ENCODE data around the gene ZNF672.

ZNF672 gene

DNA sequence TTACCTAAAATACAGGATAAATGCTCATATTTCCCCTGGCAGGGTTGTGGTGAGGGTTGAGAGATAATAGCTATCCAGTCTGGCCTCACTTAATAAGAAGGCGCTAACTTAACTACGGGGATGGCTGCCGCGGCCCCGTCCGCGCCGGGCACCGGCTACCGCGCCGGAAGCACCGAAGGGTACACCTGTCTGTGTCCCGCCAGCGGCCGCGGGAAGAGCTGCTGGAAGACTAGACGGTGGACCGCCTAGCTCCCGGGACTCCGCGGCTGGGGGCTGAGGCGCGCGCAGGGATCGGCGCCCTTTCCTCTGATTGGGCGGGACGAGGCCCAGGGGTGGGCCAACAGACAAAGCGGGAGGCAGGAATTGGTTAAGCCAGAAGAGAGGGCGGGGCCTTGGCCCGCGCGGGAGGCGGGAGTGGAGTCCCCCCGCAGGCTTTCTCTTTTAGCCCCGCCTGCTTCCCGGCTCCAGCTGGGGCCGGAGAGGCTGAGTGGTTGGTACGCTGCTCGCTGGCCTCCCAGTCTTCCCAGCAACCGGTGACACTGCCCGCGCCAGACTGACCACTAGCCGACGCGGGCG is at the start of gene ZNF672:
ZNF672 (plus strand) TSS at position 444 of the 576 bp plus-strand sequence. CDS start 9,051 bp downstream, outside the sequence.
- no peak for TF ChIP-seq GATA2 (IDR thresholded peaks at IDR 0.05; ENCODE audit: low read depth, low read length)
- TF ChIP-seq GATA3 (IDR thresholded peaks at IDR 0.05; ENCODE audit: low read depth, low read length), result no peak

DNA sequence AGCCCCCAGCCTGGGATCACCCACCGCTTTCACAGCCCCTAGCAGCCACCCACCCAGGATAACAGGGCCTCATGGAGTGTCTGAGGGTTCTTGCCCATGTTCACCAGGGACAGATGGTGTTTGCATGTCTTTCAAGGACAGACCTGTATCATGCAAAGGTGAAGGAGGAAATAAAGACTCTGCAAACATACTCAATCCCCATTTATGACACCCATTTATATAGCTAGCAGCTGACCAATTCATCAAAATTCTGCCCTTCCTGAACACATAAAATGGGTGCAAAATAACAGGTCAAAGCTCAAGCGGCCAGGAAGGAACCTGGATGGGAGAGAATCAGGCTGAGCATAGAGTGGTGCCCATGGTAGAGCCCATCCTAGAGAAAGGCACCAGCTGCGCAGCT is 49.7 kb upstream of the ZNF672 start:
- no peak for TF ChIP-seq GATA2 (IDR thresholded peaks at IDR 0.05; ENCODE audit: low read depth, low read length)
- no peak for TF ChIP-seq GATA3 (IDR thresholded peaks at IDR 0.05; ENCODE audit: low read depth, low read length)

DNA sequence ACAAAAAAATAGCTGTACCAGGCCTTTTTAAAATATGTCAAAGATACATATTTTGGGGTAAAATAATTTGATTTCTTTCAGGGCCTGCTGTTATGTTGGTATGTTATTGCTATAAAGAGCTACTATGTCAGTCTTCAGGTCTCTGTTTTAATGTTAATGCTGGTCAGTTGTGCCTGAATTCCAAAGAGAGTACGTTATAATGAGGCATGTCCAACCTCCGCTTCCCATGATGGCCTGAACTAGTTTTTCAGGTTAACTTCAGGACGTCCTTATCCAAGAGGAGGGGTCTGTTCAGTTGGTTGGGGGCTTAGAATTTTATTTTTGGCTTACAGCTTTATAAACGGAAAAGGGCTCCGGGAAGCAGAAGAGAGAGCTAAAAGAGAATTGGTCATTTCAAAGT is 47.6 kb upstream of the ZNF672 start:
- no peak for TF ChIP-seq GATA2 (IDR thresholded peaks at IDR 0.05; ENCODE audit: low read depth, low read length)
- TF ChIP-seq GATA3 (IDR thresholded peaks at IDR 0.05; ENCODE audit: low read depth, low read length), result no peak

DNA sequence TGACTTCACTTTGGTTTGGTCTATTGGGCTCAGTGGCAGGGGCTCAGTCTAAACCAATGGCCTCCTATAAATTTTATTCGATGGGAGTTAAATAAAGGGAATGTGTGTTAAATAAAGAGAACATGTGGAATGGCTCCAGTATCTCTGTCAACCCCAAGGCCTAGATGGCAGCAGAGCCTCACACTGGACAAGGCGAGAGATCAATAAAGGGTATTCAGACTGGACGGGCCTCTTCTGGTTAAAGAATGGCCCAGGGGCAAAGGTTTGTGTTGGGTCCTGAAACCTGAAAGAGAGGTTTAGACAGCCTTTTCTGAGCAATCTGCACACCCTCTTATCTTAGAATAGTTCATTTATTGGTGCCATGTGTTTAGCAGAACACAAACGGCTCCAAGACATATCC is 47.0 kb upstream of the ZNF672 start:
- no peak for TF ChIP-seq GATA2 (IDR thresholded peaks at IDR 0.05; ENCODE audit: low read depth, low read length)
- TF ChIP-seq GATA3 (IDR thresholded peaks at IDR 0.05; ENCODE audit: low read depth, low read length), result no peak

DNA sequence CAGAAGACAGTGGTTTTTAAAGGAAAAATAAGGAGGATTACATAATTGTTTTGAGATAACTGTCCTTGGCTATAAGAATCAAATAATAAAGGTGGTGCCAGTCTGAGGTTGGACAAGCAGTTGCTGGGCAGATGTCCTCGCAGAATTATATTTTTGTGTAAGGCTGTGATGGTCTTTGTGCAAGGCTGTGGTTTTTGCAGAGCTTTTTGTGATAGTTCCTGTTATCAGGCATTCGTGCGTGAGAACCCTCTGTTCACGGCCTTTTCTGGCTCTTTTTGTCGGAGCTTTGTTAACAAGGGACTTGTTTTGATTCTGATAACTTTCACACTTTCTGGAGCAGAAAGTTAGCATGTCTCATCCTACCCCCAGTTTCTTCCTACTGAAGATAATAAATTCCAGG is 45.7 kb upstream of the ZNF672 start:
- TF ChIP-seq GATA3 (IDR thresholded peaks at IDR 0.05; ENCODE audit: low read depth, low read length) (no peak), GATA2 (IDR thresholded peaks at IDR 0.05; ENCODE audit: low read depth, low read length) (no peak)

DNA sequence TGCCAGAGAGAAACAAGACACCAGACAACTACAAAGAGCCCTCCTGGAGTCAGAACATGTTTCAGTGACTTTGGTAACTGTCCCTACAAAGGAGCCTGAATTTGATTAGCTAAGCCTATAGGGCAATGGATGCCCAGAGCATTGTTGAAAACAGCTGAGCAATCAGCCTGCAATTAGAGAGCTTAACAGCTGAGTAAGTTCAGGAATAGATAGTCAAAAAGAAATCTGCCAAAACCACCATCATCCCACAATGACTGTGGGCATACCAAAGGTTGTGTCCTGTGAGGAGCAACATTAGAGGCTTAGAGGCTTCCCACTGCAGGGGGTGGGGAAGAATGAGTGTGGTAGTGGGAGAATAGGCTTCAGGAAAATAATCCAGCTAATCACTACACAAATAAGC is 44.4 kb upstream of the ZNF672 start:
- TF ChIP-seq GATA2 (IDR thresholded peaks at IDR 0.05; ENCODE audit: low read depth, low read length), result no peak
- no peak for TF ChIP-seq GATA3 (IDR thresholded peaks at IDR 0.05; ENCODE audit: low read depth, low read length)

DNA sequence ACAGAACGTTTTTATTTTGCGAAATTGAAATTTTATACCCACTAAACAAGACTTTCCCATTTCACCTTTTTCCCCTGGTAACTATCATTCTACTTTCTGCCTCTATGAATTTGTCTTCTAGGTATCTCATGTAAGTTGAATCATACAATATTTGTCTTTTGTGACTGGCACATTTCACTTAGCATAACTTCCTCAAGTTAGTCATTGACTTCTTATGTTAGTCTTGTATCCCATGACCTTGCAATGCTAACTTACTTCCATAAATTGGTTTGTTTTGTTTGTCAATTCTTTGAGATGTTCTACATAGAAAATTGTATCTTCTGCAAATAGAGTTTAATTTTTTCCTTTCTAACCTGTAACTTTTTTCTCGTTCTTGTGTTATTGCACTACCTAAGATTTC is 39.2 kb upstream of the ZNF672 start:
- no peak for TF ChIP-seq GATA3 (IDR thresholded peaks at IDR 0.05; ENCODE audit: low read depth, low read length)
- TF ChIP-seq GATA2 (IDR thresholded peaks at IDR 0.05; ENCODE audit: low read depth, low read length), result no peak

DNA sequence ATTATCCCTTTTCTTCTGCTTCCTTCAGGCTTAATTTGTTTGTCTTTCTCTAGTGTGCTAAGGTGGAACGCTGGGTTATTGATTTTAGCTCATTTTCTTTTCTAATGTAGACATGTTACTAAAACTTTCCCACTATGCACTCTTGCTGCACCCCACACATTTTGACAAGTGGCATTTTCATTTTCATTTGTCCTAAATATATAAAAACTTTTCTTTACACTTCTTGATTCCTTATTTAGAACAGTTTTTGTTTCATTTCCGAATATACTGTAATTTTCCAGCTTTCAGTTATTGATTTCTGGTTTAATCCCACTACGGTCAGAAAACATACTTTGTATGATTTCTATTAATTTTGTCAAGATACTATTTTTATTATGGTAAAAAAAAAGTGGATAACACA is 37.6 kb upstream of the ZNF672 start:
- no peak for TF ChIP-seq GATA3 (IDR thresholded peaks at IDR 0.05; ENCODE audit: low read depth, low read length)

DNA sequence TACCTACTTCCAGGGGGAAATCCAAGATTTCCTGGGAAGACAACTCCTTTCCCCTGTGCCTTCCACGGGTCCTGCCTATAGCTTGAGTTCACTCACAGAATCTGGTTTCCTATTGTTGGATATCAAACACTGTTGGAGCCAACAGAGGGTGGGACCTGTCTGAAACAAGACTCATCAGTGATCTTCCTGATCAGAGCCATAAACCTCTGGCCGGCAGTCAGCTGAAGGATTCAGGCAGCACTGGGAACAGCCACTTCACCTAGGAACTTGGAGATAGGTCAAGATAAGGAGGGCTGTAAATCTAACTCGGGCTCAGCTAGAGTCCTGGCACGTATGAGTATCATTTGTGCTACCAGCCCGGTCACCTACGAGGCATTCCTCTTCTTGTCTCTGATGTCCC is 35.6 kb upstream of the ZNF672 start:
- no peak for TF ChIP-seq GATA3 (IDR thresholded peaks at IDR 0.05; ENCODE audit: low read depth, low read length)
- TF ChIP-seq GATA2 (IDR thresholded peaks at IDR 0.05; ENCODE audit: low read depth, low read length), result no peak

DNA sequence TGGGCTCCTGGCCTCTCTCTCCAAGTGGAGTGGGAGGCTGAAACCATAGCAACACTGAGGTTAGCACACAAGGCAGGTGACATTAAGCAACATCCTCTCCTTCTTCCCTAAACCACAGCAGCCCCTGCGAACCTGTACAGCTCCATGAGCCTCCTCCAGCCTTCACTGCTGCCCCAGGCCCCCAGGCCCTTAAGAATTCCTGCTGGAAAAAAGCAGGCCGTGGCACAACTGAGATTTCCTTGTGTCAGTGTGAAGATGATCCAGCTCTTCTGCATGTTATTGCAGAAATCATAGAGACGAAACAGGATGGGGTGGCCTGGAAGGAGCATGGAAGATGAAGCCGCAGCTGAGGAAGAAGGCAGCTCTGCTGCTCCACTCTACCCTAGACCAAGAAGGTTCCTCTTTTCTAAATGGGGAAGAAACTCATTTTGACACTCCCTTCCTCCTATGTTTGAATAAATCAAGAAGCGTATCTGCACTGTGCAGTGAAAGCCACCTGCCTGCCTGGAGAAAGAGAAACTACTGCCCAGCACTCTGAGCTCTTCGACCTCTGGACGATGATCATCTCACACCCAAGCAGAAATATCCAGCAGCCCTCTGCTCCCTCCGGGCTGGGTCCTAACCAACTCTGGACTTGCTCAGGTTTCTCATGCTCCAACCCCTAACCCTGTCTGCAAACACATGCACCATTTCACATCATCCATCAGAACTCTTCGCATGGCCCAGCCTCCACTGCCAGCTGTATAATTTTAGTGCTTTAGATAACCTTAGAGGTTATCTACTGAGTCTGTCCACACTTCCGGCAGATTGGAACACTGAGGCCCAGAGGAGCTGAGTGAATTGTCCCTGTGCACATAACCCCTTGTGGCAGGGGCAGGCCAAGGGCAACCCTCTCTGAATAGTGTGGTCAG is 33.0 kb upstream of the ZNF672 start:
- TF ChIP-seq GATA2 (IDR thresholded peaks at IDR 0.05; ENCODE audit: low read depth, low read length) (no peak), GATA3 (IDR thresholded peaks at IDR 0.05; ENCODE audit: low read depth, low read length) (no peak)

DNA sequence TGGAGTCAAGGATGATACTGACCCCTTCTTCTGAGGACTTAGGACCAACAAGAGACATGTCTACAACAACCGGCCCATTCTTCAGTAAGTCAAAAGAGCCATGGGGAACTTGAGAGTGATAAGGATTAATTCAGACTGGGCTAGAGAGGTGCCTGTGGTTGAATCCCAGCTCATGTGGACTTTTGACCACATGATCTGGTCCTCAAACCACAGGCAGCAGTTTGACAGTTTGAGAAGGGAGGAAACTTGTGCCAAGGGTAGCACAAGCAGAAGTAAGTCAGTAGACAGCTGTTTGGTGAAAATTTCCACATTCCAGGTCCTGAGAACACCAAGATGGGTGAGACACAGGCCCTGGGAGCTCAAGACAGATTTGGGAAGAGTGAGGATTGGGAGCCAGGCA is 32.1 kb upstream of the ZNF672 start:
- TF ChIP-seq GATA2 (IDR thresholded peaks at IDR 0.05; ENCODE audit: low read depth, low read length), result no peak
- no peak for TF ChIP-seq GATA3 (IDR thresholded peaks at IDR 0.05; ENCODE audit: low read depth, low read length)

DNA sequence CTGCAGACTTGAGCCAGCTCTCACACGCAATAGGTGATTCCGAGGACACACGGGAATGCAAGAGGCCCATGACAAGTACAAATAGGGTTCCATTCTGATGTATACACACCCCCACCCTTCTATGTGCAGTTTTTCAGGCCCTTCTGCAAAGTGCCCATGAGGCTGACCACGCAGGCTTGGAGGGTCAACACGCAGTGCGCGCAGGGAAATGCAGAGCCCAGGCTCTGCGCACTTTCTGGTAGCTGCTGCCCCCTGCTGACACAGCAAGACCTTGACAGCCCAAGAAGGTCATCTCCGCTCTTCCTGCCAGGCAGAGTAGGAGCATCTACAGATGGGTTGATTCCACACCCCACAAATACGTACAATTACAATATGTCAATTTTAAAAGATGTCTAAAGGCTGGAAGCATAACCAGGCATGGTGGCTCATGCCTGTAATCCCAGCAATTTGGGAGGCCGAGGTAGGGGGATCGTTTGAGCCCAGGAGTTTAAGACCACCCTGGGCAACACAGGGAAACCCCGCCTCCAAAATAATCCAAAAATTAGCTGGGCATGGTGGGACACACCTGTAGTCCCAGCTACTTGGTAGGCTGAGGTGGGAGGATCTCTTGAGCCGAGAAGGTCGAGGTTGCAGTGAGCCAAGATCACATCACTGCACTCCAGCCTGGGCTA is 30.8 kb upstream of the ZNF672 start:
- TF ChIP-seq GATA2 (IDR thresholded peaks at IDR 0.05; ENCODE audit: low read depth, low read length), result no peak
- TF ChIP-seq GATA3 (IDR thresholded peaks at IDR 0.05; ENCODE audit: low read depth, low read length), result no peak

DNA sequence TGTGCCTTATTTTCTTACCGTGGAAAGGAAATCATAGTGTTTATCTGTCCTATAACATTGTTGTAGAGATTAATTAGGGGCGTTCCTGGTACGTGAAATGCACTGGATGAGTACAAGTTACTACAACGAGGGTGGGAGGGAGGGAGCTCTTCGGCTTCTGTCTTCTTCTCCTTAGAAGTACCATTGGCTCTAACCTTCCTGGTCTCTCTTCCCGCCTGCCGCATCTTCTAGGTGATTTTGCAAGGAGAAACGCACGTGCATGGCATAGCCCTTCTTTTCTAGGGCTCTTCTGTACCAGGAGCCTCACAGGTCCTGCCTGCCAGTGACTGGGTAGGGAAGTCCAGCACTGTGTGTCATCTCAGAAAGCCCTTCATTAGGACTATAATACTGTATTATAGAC is 29.1 kb upstream of the ZNF672 start:
- TF ChIP-seq GATA3 (IDR thresholded peaks at IDR 0.05; ENCODE audit: low read depth, low read length), result no peak

DNA sequence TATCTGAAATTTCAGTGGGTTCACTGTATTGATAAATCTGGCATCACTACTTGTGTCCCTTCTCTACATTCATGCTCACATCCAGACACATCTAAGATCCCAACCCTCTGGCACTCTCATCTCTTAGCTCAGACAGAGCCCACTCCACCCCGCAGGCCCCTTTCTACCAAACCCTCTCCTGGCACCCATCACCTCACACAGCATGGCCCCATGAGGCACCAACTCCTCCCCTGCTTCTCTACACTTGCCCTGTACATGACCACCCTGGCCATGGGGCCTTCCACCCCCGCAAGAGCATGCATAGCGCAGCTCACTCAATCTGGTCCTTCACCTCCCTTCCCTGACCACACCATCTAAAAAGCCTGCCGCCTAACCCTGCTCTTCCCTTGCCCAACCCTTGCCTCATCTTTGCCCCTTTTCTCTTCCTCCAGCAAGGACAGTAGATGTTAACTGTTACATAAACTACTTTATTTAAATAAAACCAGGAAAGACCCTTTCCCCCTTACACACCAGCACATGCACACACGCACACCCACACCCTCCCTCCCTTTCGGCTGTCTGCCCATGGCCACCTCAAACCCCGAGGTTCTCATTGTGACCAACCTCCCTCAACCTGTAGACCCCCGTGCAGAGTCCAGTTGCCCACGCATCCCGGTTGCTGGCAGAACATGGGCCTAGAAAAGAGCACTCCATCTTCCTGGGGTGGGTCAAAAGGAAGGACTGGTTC is 27.9 kb upstream of the ZNF672 start:
- no peak for TF ChIP-seq GATA2 (IDR thresholded peaks at IDR 0.05; ENCODE audit: low read depth, low read length)
- TF ChIP-seq GATA3 (IDR thresholded peaks at IDR 0.05; ENCODE audit: low read depth, low read length), result no peak
